Measurements from ENCODE around the gene VPS35. TPM values are rescaled to one million over a fixed set of nuclear protein-coding genes. Genes with fewer than 3 reads are reported as not detected.

VPS35 gene
- total RNA-seq, 2 donors from 2014 or later = 74.2 to 105 TPM

DNA sequence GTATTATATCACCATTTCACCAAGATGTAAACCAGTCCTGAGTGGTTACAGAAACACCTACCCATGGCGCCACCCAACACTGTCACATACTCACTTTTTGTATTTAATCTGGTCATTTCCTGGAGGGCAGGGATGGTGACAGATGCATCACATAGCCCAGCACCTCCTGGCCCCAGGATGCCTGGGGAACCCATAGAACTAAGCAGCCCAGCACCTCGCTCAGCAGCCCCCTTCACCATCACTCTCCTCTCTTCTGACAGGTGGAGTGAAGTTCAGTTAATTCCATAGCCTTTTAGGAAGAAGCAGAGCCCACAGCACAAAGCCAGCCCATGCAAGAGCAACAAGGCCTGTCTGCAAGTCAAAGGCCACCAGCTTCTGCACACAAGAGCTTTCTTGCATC is 31.6 kb upstream of the VPS35 start:
- Mint-ChIP-seq H3K36me3 (ENCODE audit: low read depth) (no peaks in the 10 kb centered on the region), H3K4me1 (no peaks in the 10 kb centered on the region), H3K4me3 (no peak overlapping the region), H3K9me3 (no peaks in the 10 kb centered on the region), H3K27ac (no peak overlapping the region), H3K27me3 (no peaks in the 10 kb centered on the region)
- ATAC-seq (replicated peaks) = no peak

DNA sequence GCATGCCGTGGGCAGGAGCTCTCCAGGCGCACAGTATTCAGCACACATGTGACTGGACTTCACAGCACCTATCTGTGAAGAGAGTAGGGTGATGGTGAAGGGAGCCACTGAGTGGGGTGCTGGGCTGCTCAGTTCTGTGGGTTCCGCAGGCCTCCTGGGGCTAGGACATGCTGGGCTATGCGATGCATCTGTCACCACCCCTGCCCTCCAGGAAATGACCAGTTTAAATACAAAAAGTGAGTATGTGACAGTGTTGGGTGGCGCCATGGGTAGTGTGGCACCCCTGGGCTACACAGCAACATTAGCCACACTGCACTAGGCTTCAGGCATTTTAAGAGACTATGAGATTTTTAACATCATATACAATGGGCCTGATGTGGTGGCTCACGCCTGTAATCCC is 30.6 kb upstream of the VPS35 start:
- no peaks in the 10 kb centered on the region for H3K9me3 Mint-ChIP-seq
- no peaks in the 10 kb centered on the region for H3K36me3 Mint-ChIP-seq (ENCODE audit: low read depth)
- no peak for ATAC-seq (replicated peaks)
- no peaks in the 10 kb centered on the region for H3K27me3 Mint-ChIP-seq
- no peaks in the 10 kb centered on the region for H3K4me1 Mint-ChIP-seq
- no peak overlapping the region for H3K4me3 Mint-ChIP-seq
- H3K27ac Mint-ChIP-seq = no peak overlapping the region

DNA sequence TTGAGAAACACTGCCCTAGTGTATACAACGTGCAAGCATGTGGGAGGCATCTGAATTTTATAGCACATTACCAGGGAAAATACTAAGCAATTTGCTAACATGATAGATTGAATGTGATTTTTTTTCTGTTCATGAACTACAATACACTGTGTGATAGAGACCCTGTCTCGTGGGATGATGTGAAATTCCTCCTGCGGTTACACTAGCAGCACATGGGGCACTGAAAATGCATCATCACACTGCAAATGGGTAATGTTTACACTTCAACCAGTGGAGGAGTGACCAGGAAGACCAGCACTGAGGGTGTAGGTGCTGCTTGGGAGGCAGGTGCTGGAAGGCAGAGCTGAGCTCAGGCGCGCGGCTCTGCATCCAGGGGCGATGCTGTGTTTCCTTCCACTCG is 29.2 kb upstream of the VPS35 start:
- no peak overlapping the region for H3K4me3 Mint-ChIP-seq
- H3K27ac Mint-ChIP-seq = no peak overlapping the region
- no peak for ATAC-seq (replicated peaks)
- no peaks in the 10 kb centered on the region for H3K27me3 Mint-ChIP-seq
- H3K9me3 Mint-ChIP-seq = no peaks in the 10 kb centered on the region
- no peaks in the 10 kb centered on the region for H3K4me1 Mint-ChIP-seq
- H3K36me3 Mint-ChIP-seq (ENCODE audit: low read depth) = no peaks in the 10 kb centered on the region

DNA sequence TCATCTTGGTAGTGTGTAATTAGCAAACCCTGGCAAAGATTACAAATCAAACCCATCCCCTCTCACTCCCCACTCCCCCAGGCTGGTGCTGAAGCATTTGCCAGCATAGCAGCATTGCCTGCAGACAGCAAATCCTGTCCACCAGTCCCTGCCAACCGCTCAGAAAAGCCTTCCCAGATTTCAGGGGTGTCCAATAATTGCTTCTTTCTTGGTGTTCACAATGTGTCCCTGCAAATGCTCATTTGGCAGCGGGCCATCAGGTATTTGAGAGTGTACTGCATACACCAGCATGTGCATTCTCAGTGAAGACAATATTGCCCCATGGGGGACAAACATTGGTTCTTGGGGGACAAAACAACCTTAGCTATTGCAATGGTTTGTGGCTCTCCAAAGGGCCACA is 28.7 kb upstream of the VPS35 start:
- ATAC-seq (replicated peaks) = no peak
- no peaks in the 10 kb centered on the region for H3K4me1 Mint-ChIP-seq
- H3K27me3 Mint-ChIP-seq = no peaks in the 10 kb centered on the region
- no peaks in the 10 kb centered on the region for H3K9me3 Mint-ChIP-seq
- H3K27ac Mint-ChIP-seq = no peak overlapping the region
- no peak overlapping the region for H3K4me3 Mint-ChIP-seq
- no peaks in the 10 kb centered on the region for H3K36me3 Mint-ChIP-seq (ENCODE audit: low read depth)

DNA sequence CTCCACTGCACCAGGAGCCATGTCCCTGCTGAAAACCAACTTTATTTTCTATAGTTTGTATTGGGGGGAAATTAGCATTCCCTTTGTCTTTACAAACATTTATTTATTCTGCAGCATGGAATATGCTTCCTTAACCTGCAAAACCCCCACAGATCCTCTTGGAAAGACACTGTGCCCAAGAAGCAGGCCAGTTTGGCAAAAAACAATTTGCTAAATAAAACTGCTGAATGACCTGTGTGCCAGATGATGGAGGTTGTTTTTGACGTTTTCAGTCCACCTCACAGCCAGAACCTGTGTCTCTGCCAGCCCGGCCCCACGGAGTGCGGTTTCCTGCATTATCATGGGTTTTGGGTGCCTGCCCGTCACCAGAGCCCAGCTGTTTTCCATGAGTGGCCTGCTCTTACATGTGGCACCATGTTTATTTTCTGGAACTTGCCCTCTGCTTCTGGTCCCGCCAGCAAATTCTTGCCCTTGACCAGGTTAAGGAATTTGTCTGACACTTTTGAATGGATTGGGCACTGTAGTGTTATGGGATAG is 26.9 kb upstream of the VPS35 start:
- Mint-ChIP-seq H3K36me3 (ENCODE audit: low read depth) (no peaks in the 10 kb centered on the region), H3K4me1 (no peaks in the 10 kb centered on the region), H3K4me3 (no peak overlapping the region), H3K27me3 (no peaks in the 10 kb centered on the region), H3K27ac (no peak overlapping the region), H3K9me3 (no peaks in the 10 kb centered on the region)
- ATAC-seq (replicated peaks) = no peak

DNA sequence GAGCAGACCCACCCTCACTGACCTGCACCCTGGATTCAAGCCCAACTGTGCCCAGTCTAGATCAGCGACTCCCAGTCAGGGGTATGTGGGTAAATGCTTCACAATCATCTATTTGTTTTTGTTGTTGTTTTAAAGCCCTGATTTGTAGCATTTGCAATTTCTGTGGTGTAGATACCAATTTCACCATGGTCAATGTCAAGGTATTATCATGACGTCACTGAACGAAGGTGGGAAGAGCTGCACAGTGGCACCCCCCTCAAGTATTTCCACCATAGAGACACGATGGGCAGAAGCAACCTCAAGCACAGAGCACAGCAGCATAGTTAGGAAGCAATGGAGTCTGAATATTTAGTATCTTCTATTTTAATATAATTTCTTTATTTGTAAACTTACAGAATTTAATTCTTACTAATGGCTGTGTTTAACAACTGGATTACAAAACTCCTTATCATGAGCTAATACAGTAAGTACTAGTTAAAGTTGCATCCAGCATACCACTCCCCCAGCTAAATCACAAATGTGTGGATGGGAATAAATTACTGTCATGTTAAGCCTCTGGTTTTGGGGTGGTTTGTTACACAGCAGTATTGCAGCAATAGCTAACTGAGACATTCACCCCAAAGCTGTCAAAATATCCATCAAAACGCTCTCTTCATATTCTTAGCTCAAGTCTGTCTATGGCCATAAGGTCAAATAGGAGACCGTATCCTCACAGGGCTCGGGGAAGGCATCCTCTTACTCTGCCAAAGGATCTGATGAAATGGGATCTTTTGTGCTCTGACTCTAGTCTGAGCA is 26.0 kb upstream of the VPS35 start:
- ATAC-seq (replicated peaks) = no peak
- Mint-ChIP-seq H3K4me3 (no peak overlapping the region), H3K36me3 (ENCODE audit: low read depth) (no peaks in the 10 kb centered on the region), H3K27me3 (no peaks in the 10 kb centered on the region), H3K27ac (no peak overlapping the region), H3K9me3 (no peaks in the 10 kb centered on the region), H3K4me1 (no peaks in the 10 kb centered on the region)

DNA sequence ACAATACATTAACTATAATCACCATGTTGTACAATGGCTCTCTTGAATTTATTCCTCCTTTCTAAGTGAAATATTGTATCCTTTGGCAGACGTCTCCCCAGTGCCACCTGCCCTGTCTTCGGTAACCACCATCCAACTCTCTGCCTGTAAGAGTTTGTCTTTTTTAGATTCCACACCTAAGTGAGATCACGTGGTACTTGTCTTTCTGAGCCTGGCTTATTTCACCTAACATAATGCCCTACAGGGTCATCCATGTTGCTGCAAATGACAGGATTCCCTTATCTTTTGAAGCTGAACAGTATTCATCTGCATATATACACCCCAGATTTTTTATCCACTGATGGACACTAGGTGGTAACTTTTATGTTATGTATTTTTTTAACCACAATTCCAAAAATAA is 24.7 kb upstream of the VPS35 start:
- Mint-ChIP-seq H3K27ac (no peak overlapping the region), H3K36me3 (ENCODE audit: low read depth) (no peaks in the 10 kb centered on the region), H3K9me3 (no peaks in the 10 kb centered on the region), H3K4me1 (no peaks in the 10 kb centered on the region), H3K4me3 (no peak overlapping the region), H3K27me3 (no peaks in the 10 kb centered on the region)
- ATAC-seq (replicated peaks) = no peak

DNA sequence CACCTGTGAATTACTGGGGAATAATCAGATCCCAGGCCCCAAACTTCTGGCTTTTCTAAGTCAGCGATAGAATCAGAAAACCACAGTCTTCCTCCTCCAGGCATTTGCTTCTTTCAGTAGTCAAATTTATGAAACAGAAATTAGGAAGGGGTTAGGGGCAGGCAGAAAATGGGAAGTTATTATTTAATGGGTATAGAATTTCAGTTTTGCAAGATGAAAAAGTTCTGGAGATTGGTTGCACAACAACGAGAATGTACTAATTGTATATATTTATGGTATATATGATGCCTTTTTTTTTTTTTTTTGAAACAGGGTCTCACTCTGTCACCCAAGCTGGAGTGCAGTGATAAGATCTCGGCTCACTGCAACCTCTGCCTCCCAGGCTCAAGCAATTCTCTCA is 23.9 kb upstream of the VPS35 start:
- ATAC-seq (replicated peaks) = no peak
- no peak overlapping the region for H3K4me3 Mint-ChIP-seq
- H3K27ac Mint-ChIP-seq = no peak overlapping the region
- H3K4me1 Mint-ChIP-seq = no peaks in the 10 kb centered on the region
- no peaks in the 10 kb centered on the region for H3K9me3 Mint-ChIP-seq
- no peaks in the 10 kb centered on the region for H3K27me3 Mint-ChIP-seq
- H3K36me3 Mint-ChIP-seq (ENCODE audit: low read depth) = no peaks in the 10 kb centered on the region

DNA sequence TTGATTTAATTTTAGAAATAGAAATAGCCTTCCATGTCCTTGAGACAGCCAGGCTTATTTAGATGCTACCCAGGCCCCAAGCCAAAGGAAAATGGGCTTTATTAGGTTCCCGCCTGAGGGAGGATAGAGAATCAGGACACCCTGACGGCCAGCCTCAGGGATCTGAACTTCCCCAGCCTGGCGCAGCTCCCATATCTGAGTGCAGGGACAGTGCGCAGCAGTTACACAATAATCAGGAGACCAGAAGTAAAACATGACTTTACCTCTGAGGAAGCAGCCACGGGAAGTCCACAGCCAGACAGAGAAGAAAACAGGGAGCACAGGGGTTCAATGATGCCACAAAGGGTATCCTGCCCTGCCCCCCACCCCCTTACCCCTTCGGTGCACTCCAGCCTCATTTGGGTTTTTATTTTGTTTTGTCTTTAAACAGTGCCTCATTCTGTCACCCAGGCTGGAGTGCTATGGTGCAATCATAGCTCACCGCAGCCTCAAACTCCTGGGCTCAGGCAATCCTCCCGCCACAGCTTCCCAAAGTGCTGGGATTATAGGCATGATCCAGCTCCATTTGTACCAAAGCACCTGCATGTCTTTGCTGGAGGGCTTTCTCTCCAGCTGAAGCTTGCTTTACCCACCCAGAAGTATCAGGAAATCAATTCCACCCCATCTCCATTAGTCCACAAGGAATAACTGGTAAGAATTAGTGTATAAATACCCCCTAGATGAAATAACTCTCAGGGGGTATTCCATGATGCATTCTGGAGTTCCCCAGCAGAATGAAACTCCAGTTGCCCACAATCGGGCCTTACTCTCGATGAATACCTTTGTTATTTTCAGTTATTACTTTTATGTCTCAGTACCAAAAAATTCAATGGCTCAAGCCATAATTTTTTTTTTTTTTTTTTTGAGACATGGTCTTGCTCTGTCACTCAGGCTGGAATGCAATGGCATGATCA is 22.4 kb upstream of the VPS35 start:
- no peaks in the 10 kb centered on the region for H3K9me3 Mint-ChIP-seq
- no peaks in the 10 kb centered on the region for H3K27me3 Mint-ChIP-seq
- no peaks in the 10 kb centered on the region for H3K36me3 Mint-ChIP-seq (ENCODE audit: low read depth)
- no peaks in the 10 kb centered on the region for H3K4me1 Mint-ChIP-seq
- ATAC-seq (replicated peaks) = no peak
- H3K27ac Mint-ChIP-seq = no peak overlapping the region
- no peak overlapping the region for H3K4me3 Mint-ChIP-seq

DNA sequence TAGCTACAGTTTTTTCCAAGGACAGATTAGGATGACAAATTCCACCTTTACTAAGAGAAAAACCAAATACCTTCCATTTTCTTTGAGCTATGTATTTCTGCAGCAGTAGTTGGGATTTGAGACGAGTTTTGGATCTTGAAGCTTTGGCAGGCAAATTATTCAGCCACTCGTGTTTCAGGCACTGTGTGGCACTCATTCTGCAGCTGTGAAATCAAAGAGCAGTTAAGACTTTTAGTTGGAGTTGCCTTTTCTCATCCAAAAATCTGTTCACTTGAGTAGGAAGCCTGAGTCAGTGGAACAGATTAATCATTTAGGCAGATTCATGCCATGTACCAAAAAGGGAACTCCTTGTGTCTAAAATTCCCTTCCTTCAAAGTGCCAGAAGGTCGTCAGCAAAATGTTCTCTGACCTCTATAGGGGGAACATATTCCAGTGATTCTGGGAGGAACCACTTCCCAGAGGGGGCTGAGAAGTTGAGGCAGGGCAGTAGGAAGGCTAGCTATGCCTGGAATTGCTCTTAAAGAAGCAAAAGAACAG is 20.6 kb upstream of the VPS35 start:
- no peaks in the 10 kb centered on the region for H3K27me3 Mint-ChIP-seq
- no peaks in the 10 kb centered on the region for H3K4me1 Mint-ChIP-seq
- no peak for ATAC-seq (replicated peaks)
- H3K9me3 Mint-ChIP-seq = no peaks in the 10 kb centered on the region
- no peaks in the 10 kb centered on the region for H3K36me3 Mint-ChIP-seq (ENCODE audit: low read depth)
- no peak overlapping the region for H3K4me3 Mint-ChIP-seq
- no peak overlapping the region for H3K27ac Mint-ChIP-seq

DNA sequence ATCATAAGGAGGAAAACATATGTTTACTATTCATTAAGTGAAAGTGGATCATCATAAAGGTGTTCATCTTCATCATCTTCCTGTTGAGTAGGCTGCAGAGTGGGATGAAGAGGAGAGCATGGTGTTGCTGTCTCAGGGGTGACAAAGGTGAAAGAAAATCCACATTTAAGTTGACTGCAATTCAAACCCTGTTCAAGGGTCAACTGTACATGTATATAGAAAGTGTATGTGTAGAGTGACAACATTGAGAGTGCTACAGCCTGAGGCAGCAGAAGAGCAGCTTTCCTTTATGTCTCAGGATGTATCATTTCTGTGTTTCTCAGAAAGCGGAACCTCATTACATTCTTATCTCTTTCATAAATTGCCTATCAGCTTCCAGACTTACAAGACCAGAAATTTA is 17.7 kb upstream of the VPS35 start:
- no peak overlapping the region for H3K4me3 Mint-ChIP-seq
- no peak overlapping the region for H3K27ac Mint-ChIP-seq
- H3K27me3 Mint-ChIP-seq = no peaks in the 10 kb centered on the region
- no peaks in the 10 kb centered on the region for H3K9me3 Mint-ChIP-seq
- no peaks in the 10 kb centered on the region for H3K4me1 Mint-ChIP-seq
- peak; percentile 34 for ATAC-seq (replicated peaks)
- H3K36me3 Mint-ChIP-seq (ENCODE audit: low read depth) = no peaks in the 10 kb centered on the region

DNA sequence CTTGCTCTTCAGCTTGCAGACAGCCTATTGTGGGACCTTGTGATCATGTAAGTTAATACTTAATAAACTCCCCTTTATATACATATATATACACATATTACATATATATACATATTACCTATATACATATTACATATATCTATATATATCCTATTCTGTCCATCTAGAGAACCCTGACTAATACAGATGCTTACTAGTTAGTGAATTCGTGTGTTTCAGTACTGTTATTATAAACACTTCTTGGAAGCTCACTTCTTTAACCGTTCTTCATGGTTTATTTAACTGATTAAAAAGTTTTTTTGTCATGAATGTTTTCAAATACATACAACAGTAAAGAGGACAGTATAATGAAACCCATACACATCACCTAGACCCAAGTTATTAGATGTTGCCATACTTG is 13.1 kb upstream of the VPS35 start:
- H3K4me3 Mint-ChIP-seq = no peak overlapping the region
- H3K9me3 Mint-ChIP-seq = no peaks in the 10 kb centered on the region
- no peaks in the 10 kb centered on the region for H3K4me1 Mint-ChIP-seq
- peak; percentile 11 for ATAC-seq (replicated peaks)
- H3K27ac Mint-ChIP-seq = no peak overlapping the region
- H3K36me3 Mint-ChIP-seq (ENCODE audit: low read depth) = peaks cover 16% of the 10 kb centered on the region
- no peaks in the 10 kb centered on the region for H3K27me3 Mint-ChIP-seq

DNA sequence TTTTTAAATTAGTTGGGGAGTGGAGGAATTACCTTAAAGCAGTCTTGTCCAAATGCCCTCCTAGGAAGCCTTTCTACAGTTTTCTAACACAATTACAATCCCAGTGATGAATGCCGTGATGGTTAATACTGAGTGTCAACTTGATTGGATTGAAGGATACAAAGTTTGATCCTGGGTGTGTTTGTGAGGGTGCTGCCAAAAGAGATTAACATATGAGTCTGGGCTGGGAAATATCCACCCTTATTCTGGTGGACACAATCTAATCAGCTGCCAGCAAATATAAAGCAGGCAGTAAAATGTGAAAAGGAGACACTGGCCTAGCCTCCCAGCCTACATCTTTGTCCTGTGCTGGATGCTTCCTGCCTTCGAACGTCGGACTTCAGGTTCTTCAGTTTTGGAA is 12.6 kb upstream of the VPS35 start:
- Mint-ChIP-seq H3K27ac (no peak overlapping the region), H3K36me3 (ENCODE audit: low read depth) (peaks cover 20% of the 10 kb centered on the region), H3K4me3 (no peak overlapping the region), H3K27me3 (no peaks in the 10 kb centered on the region), H3K9me3 (no peaks in the 10 kb centered on the region), H3K4me1 (no peaks in the 10 kb centered on the region)
- ATAC-seq (replicated peaks) = no peak

DNA sequence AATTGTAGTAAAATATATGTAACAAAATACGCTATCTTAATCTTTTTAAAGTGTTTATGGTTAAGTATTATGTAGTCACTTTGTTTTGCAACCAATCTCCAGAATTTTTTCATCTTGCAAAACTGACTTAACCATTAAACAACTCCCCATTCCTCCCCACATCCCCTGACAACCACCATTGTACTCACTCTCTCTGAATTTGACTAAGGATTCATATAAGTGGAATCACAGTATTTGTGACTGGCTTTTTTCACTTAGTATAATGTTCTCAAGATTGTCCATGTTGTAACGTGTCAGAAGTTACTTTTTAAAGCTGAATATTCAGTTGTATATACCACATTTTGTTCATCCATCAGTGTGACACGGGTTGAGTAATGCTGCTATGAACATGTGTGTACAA is 11.1 kb upstream of the VPS35 start:
- Mint-ChIP-seq H3K36me3 (ENCODE audit: low read depth) (peaks cover 36% of the 10 kb centered on the region), H3K27me3 (no peaks in the 10 kb centered on the region), H3K4me3 (no peak overlapping the region), H3K27ac (no peak overlapping the region), H3K9me3 (no peaks in the 10 kb centered on the region), H3K4me1 (no peaks in the 10 kb centered on the region)
- ATAC-seq (replicated peaks) = no peak

DNA sequence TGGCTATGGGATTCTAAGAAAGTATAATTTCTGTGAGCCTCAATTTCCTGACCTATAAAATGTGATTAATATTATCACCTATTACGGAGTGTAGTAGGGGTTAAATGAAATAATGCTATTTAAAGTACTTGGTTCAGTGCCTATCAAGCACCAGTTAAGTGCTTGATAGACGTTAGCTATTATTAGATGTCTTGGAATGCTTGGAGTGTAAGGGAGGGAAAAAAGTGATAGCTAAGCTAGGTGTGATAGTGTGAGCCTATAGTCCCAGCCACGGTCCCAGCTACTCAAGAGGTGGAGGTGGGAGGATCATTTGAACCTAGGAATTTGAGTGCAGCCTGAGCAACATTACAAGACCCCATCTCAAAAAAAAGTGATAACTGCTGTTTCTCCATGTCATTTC is 8.0 kb upstream of the VPS35 start:
- peaks cover 58% of the 10 kb centered on the region for H3K36me3 Mint-ChIP-seq (ENCODE audit: low read depth)
- no peaks in the 10 kb centered on the region for H3K4me1 Mint-ChIP-seq
- H3K27ac Mint-ChIP-seq = no peak overlapping the region
- H3K27me3 Mint-ChIP-seq = no peaks in the 10 kb centered on the region
- H3K4me3 Mint-ChIP-seq = no peak overlapping the region
- ATAC-seq (replicated peaks) = no peak
- no peaks in the 10 kb centered on the region for H3K9me3 Mint-ChIP-seq
